PC-9 (cell line): Measurements from ENCODE around the gene FBXW7. TPM values are rescaled to one million over a fixed set of nuclear protein-coding genes. Genes with fewer than 3 reads are reported as not detected.
A peak's percentile ranks its signal among the peaks of the same experiment; 100 is the strongest.

Experiments
- BruUV-seq: library from RNA; stranded (reverse); fragments of 400-500 nt; replicated peaks from 2 replicates; lab custom pipeline; 2021; lab: Mats Ljungman, UMichigan
- CTCF ChIA-PET: fragments of 300-600 bp; sonication (Branson Sonifier 250); formaldehyde crosslinking; loops from one replicate; lab custom pipeline; 2022; ENCODE audit warnings: antibody characterized with exemption; lab: Charles Lee
- POLR2A ChIA-PET: fragments of 300-600 bp; sonication (Branson Sonifier 250); formaldehyde crosslinking; loops from one replicate; lab custom pipeline; 2022; ENCODE audit warnings: antibody characterized with exemption; ENCODE audit not compliant: unreplicated experiment; lab: Charles Lee
- DNase-seq, 2 experiments: peaks; one replicate each; pipeline versions ENCODE4 v3.0.0 to v3.0.0-alpha.2; 2015 to 2022; ENCODE audit warnings: mixed read lengths in 1 of 2
- H2AFZ ChIP-seq: fragments of 200-600 bp; sonication (generic); 2 replicates; pipeline ENCODE4 v1.8.1; 2017; ENCODE audit warnings: antibody characterized with exemption
- H3F3A ChIP-seq: fragments of 200-600 bp; sonication (generic); 2 replicates; pipeline ENCODE4 v1.8.1; 2017; ENCODE audit warnings: antibody characterized with exemption, mild to moderate bottlenecking, low read depth; ENCODE audit not compliant: insufficient read depth
- H3K27ac ChIP-seq: fragments of 200-600 bp; sonication (generic); 2 replicates; pipeline ENCODE4 v1.6.1; 2016; ENCODE audit warnings: mixed run types
- H3K27me3 ChIP-seq: fragments of 200-600 bp; sonication (generic); 2 replicates; pipeline ENCODE4 v1.6.1; 2016; ENCODE audit warnings: low read depth, mixed run types; ENCODE audit not compliant: insufficient read depth
- H3K36me3 ChIP-seq: fragments of 200-600 bp; sonication (generic); 2 replicates; pipeline ENCODE4 v1.6.1; 2016; ENCODE audit warnings: low read depth, mixed run types
- H3K4me1 ChIP-seq: fragments of 200-600 bp; sonication (generic); replicated peaks from 2 replicates; pipeline ENCODE4 v1.6.1; 2016; ENCODE audit warnings: mixed run types; ENCODE audit not compliant: insufficient read depth
- H3K4me2 ChIP-seq: fragments of 200-600 bp; sonication (generic); 2 replicates; pipeline ENCODE4 v1.6.1; 2017; ENCODE audit warnings: mixed run types
- H3K4me3 ChIP-seq: fragments of 200-600 bp; sonication (generic); 2 replicates; pipeline ENCODE4 v1.6.1; 2016; ENCODE audit warnings: mixed run types
- H3K79me2 ChIP-seq: fragments of 200-600 bp; sonication (generic); 2 replicates; pipeline ENCODE4 v1.6.1; 2017; ENCODE audit warnings: low read depth, mixed run types
- H3K9me2 ChIP-seq: fragments of 200-600 bp; sonication (generic); 2 replicates; pipeline ENCODE4 v1.8.1; 2017; ENCODE audit warnings: mild to moderate bottlenecking; ENCODE audit not compliant: insufficient read depth
- H3K9me3 ChIP-seq: fragments of 200-600 bp; sonication (generic); 2 replicates; pipeline ENCODE4 v1.8.1; 2016; ENCODE audit warnings: low read depth; ENCODE audit not compliant: insufficient read depth
- H4K20me1 ChIP-seq: fragments of 200-600 bp; sonication (generic); 2 replicates; pipeline ENCODE4 v1.8.1; 2017; ENCODE audit not compliant: insufficient read depth
- EZH2 ChIP-seq: fragments of 200-600 bp; sonication (generic); IDR thresholded peaks from 2 replicates; pipeline ENCODE4 v1.8.0; 2017; ENCODE audit warnings: antibody characterized with exemption, low read depth
- intact Hi-C: fragments of 100-400 bp; cut with micrococcal nuclease; formaldehyde crosslinking; loops from one replicate; pipeline ENCODE4 v1.10.0; 2022; ENCODE audit not compliant: unreplicated experiment
- total RNA-seq: library from RNA; stranded (reverse); gene quantifications from 2 replicates; pipeline ENCODE4 v1.2.3, GENCODE V29; 2021
- TF ChIP-seq, protein P1 (sequence below): fragments of 200-600 bp; sonication (generic); conservative IDR thresholded peaks from 2 replicates; pipeline ENCODE4 v1.6.1; 2017; ENCODE audit warnings: mixed run types, antibody characterized with exemption, mild to moderate bottlenecking, moderate library complexity

FBXW7 gene
- total RNA-seq, 1 experiment from 2014 or later = 30.2 TPM

DNA sequence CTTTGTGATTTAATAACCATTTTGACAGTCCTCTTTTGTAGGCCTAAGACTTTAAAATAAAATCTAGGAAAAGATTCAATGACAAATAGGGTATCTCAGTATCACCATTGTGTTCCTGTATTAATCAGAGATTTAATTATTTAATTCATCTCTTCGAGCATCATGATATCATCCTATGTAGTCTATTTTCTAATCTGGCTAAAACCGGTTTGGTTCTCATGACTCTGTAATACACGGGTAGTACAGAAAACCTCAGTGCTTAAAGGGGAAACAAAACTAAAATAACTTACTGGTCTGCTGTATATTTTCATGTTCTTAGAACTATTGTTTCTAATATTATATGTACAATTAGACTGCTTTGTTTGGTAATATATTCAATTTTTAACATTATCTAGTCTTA, 23.7 kb upstream of the FBXW7 start:
- no peak for DNase-seq
- Histone ChIP-seq H3K4me2 (no peak overlapping the region), H3K9me3 (no peaks in the 10 kb centered on the region), H3F3A (no peaks in the 10 kb centered on the region), H2AFZ (no peak overlapping the region), H3K27me3 (no peaks in the 10 kb centered on the region), H3K79me2 (no peaks in the 10 kb centered on the region), H3K4me1 (no peaks in the 10 kb centered on the region), H3K27ac (no peak overlapping the region), H4K20me1 (no peaks in the 10 kb centered on the region), H3K4me3 (no peak overlapping the region), H3K36me3 (no peaks in the 10 kb centered on the region), H3K9me2 (no peaks in the 10 kb centered on the region)
- intact Hi-C loops = no loop called here
- TF ChIP-seq, protein P1, sequence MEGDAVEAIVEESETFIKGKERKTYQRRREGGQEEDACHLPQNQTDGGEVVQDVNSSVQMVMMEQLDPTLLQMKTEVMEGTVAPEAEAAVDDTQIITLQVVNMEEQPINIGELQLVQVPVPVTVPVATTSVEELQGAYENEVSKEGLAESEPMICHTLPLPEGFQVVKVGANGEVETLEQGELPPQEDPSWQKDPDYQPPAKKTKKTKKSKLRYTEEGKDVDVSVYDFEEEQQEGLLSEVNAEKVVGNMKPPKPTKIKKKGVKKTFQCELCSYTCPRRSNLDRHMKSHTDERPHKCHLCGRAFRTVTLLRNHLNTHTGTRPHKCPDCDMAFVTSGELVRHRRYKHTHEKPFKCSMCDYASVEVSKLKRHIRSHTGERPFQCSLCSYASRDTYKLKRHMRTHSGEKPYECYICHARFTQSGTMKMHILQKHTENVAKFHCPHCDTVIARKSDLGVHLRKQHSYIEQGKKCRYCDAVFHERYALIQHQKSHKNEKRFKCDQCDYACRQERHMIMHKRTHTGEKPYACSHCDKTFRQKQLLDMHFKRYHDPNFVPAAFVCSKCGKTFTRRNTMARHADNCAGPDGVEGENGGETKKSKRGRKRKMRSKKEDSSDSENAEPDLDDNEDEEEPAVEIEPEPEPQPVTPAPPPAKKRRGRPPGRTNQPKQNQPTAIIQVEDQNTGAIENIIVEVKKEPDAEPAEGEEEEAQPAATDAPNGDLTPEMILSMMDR = no peak
- no peak for TF ChIP-seq EZH2
- BruUV-seq = no TSS peak
- ChIA-PET CTCF (no interaction called here), POLR2A (no interaction called here)

DNA sequence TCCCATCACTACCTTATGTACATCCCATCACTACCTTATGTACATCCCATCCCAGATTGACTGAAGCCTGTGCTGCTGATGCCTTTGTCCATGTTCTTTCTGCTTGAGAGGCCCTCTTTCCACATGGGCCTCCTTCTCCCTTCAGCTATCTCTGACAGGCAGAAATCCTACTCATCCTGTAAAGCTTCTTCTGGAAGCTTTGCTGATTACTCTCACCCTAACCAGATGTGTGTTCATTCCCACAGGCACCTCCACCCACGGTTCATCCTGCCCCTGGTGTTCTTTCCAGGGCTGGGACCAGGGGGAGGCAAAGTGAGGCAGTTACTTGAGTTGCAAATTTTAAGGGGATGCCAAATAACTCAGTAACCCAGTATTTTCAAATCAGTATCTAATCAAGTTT, 22.5 kb upstream of the FBXW7 start:
- no peak overlapping the region for H3K4me3 ChIP-seq
- TF ChIP-seq, protein P1 = no peak
- no peak for TF ChIP-seq EZH2
- H3K9me2 ChIP-seq = no peaks in the 10 kb centered on the region
- ChIA-PET POLR2A (no interaction called here), CTCF (no interaction called here)
- intact Hi-C loops = no loop called here
- no TSS peak for BruUV-seq
- no peak overlapping the region for H3K27ac ChIP-seq
- no peak for DNase-seq
- H3K27me3 ChIP-seq = no peaks in the 10 kb centered on the region
- H3K79me2 ChIP-seq = no peaks in the 10 kb centered on the region
- no peak overlapping the region for H3K4me2 ChIP-seq
- no peaks in the 10 kb centered on the region for H4K20me1 ChIP-seq
- no peaks in the 10 kb centered on the region for H3K4me1 ChIP-seq
- no peaks in the 10 kb centered on the region for H3K36me3 ChIP-seq
- H3K9me3 ChIP-seq = no peaks in the 10 kb centered on the region
- no peaks in the 10 kb centered on the region for H3F3A ChIP-seq
- H2AFZ ChIP-seq = no peak overlapping the region

DNA sequence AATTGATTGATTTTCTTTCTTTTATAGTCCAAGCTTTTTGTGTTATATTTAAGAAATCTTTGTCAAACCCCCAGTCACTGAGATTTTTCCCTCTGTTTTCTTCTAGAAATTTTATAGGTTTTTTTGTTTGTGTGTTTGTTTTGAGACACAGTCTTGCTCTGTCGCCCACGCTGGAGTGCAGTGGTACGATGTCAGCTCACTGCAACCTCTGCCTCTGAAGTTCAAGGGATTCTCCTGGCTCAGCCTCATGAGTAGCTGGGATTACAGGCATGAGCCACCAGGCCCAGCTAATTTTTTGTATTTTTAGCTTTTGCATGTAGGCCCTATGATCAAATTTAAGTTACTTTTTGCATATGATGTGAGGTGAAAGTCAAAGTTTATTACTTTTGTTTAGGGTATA, 20.9 kb upstream of the FBXW7 start:
- H3K27me3 ChIP-seq = no peaks in the 10 kb centered on the region
- H3K27ac ChIP-seq = no peak overlapping the region
- H2AFZ ChIP-seq = peak overlapping the region; percentile 66; the same call in 1 of the 2 replicates
- H3K4me2 ChIP-seq = peak overlapping the region; percentile 61
- no peaks in the 10 kb centered on the region for H3K79me2 ChIP-seq
- no peaks in the 10 kb centered on the region for H3K9me3 ChIP-seq
- no peaks in the 10 kb centered on the region for H3K36me3 ChIP-seq
- no peaks in the 10 kb centered on the region for H3K9me2 ChIP-seq
- no TSS peak for BruUV-seq
- H3F3A ChIP-seq = no peaks in the 10 kb centered on the region
- H3K4me3 ChIP-seq = peak overlapping the region; percentile 39; the same call in 1 of the 2 replicates
- TF ChIP-seq, protein P1 = no peak
- no peak for TF ChIP-seq EZH2
- intact Hi-C loops = no loop called here
- no peaks in the 10 kb centered on the region for H4K20me1 ChIP-seq
- ChIA-PET CTCF (interaction anchor here (0.6 kb wide), 1 partner anchor 21 kb away, joined by 6 read pairs; no protein-coding TSS in a partner anchor), POLR2A (no interaction called here)
- no peaks in the 10 kb centered on the region for H3K4me1 ChIP-seq
- no peak for DNase-seq
